ENCODE data around the gene ARID5B. TPM values are rescaled to one million over a fixed set of nuclear protein-coding genes. Genes with fewer than 3 reads are reported as not detected.

The ARID5B gene
- total RNA-seq, 4 donors from 2014 or later: 17.7 to 54.6 (median 34.8) TPM

DNA sequence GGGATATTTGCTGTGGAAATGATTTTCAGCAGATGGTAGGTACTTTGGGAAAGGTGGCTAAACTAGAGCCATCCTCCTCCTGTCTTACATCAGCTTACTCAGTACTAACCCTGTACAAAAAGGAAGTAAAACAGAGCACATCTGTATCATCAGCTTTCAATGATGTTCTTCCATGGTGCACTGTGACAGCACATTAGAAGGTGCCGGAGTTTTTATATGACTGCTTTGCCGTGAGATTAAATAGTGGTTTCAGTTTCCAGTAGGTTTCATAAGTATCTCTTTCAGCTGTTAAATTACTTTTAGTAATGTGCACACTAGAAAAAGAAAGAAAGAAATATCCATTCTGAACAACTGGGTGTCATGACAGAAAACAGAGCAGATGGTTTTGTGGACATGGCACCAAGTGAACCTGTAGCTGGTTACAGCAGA, 86.5 kb downstream of the ARID5B start:
- intact Hi-C loops (cut with DNase I; ENCODE audit: low total_unique reads): no loop called here
- Histone ChIP-seq H3K4me1 (peaks cover 7 to 45% (median 17%) of the 10 kb centered on the region in 4 donors), H3K27ac (peak overlapping the region; percentile 63 to 83 (median 72)), H3K27me3 (no peaks in the 10 kb centered on the region), H3K4me3 (peak overlapping the region in 1 of 4 donors; percentile 7), H3K36me3 (no peaks in the 10 kb centered on the region), H3K9me3 (no peaks in the 10 kb centered on the region)
- TF ChIP-seq EP300 (IDR thresholded peaks at IDR 0.05; ENCODE audit: low read depth) (no peak), POLR2AphosphoS5 (IDR thresholded peaks at IDR 0.05) (peak in 2 of 3 donors; percentile 40 to 54)
- TF ChIP-seq, protein P1, sequence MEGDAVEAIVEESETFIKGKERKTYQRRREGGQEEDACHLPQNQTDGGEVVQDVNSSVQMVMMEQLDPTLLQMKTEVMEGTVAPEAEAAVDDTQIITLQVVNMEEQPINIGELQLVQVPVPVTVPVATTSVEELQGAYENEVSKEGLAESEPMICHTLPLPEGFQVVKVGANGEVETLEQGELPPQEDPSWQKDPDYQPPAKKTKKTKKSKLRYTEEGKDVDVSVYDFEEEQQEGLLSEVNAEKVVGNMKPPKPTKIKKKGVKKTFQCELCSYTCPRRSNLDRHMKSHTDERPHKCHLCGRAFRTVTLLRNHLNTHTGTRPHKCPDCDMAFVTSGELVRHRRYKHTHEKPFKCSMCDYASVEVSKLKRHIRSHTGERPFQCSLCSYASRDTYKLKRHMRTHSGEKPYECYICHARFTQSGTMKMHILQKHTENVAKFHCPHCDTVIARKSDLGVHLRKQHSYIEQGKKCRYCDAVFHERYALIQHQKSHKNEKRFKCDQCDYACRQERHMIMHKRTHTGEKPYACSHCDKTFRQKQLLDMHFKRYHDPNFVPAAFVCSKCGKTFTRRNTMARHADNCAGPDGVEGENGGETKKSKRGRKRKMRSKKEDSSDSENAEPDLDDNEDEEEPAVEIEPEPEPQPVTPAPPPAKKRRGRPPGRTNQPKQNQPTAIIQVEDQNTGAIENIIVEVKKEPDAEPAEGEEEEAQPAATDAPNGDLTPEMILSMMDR (IDR thresholded peaks at IDR 0.05): no peak
- in situ Hi-C loops (cut with MboI; ENCODE audit: low pct_ligation_motif_present in 1 of 4, low pct_unique_long_range_greater_than_20kb in 1 of 4, low sequenced_read_pairs in 3 of 4): no loop called here
- 0 to 2% methylated on average over 2 of the region's 2 CpGs for WGBS, 2 donors (ENCODE audit: low coverage in 1 of 2)
- no peak for DNase-seq

GRCh38 chr10:61989995-61990760, 88.7 kb downstream of the ARID5B start:
- 90 to 94% methylated on average over 2 to 4 of the region's 4 CpGs for WGBS, 2 donors (ENCODE audit: low coverage in 1 of 2)
- H3K9me3 ChIP-seq: no peaks in the 10 kb centered on the region
- H3K27ac ChIP-seq: peak overlapping the region; percentile 0 to 5 (median 4)
- TF ChIP-seq, protein P1 (IDR thresholded peaks at IDR 0.05): no peak
- TF ChIP-seq POLR2AphosphoS5 (IDR thresholded peaks at IDR 0.05) (no peak), POLR2A (IDR thresholded peaks at IDR 0.05) (no peak), EP300 (IDR thresholded peaks at IDR 0.05; ENCODE audit: low read depth) (no peak)
- peaks cover 25 to 68% (median 35%) of the 10 kb centered on the region in 4 donors for H3K4me1 ChIP-seq
- intact Hi-C loops (cut with DNase I; ENCODE audit: low total_unique reads): loop anchor here (10.0 kb wide), 1 partner anchor 85 kb away; the partner anchor contains the start of gene ARID5B
- no peak overlapping the region for H3K4me3 ChIP-seq
- no peaks in the 10 kb centered on the region for H3K36me3 ChIP-seq
- in situ Hi-C loops (cut with MboI; ENCODE audit: low pct_ligation_motif_present in 1 of 4, low pct_unique_long_range_greater_than_20kb in 1 of 4, low sequenced_read_pairs in 3 of 4): no loop called here
- no peaks in the 10 kb centered on the region for H3K27me3 ChIP-seq
- no peak for DNase-seq

GRCh38 chr10:61990761-61991135, 89.2 kb downstream of the ARID5B start:
- H3K9me3 ChIP-seq: no peaks in the 10 kb centered on the region
- peaks cover 26 to 72% (median 38%) of the 10 kb centered on the region in 4 donors for H3K4me1 ChIP-seq
- peak overlapping the region in 3 of 4 donors; percentile 0 to 5 (median 4) for H3K27ac ChIP-seq
- 57 to 63% methylated on average over 1 of the region's 1 CpG for WGBS, 2 donors (ENCODE audit: low coverage in 1 of 2)
- no peaks in the 10 kb centered on the region for H3K36me3 ChIP-seq
- no peak overlapping the region for H3K4me3 ChIP-seq
- intact Hi-C loops (cut with DNase I; ENCODE audit: low total_unique reads): loop anchor here (10.0 kb wide), 1 partner anchor 86 kb away; the partner anchor contains the start of gene ARID5B
- no peaks in the 10 kb centered on the region for H3K27me3 ChIP-seq
- TF ChIP-seq, protein P1 (IDR thresholded peaks at IDR 0.05): no peak
- no peak for TF ChIP-seq POLR2A (IDR thresholded peaks at IDR 0.05)
- TF ChIP-seq EP300 (IDR thresholded peaks at IDR 0.05; ENCODE audit: low read depth): no peak
- no peak for TF ChIP-seq POLR2AphosphoS5 (IDR thresholded peaks at IDR 0.05)
- in situ Hi-C loops (cut with MboI; ENCODE audit: low pct_ligation_motif_present in 1 of 4, low pct_unique_long_range_greater_than_20kb in 1 of 4, low sequenced_read_pairs in 3 of 4): no loop called here
- no peak for DNase-seq

GRCh38 chr10:61991166-61991565, 89.7 kb downstream of the ARID5B start:
- H3K27me3 ChIP-seq: no peaks in the 10 kb centered on the region
- peak overlapping the region in 1 of 4 donors; percentile 83 for H3K27ac ChIP-seq
- DNase-seq: no peak
- H3K36me3 ChIP-seq: no peaks in the 10 kb centered on the region
- in situ Hi-C loops (cut with MboI; ENCODE audit: low pct_ligation_motif_present in 1 of 4, low pct_unique_long_range_greater_than_20kb in 1 of 4, low sequenced_read_pairs in 3 of 4) (no loop called here), intact Hi-C loops (cut with DNase I; ENCODE audit: low total_unique reads) (loop anchor here (10.0 kb wide), 1 partner anchor 86 kb away; the partner anchor contains the start of gene ARID5B)
- no peaks in the 10 kb centered on the region for H3K9me3 ChIP-seq
- TF ChIP-seq, protein P1 (IDR thresholded peaks at IDR 0.05): no peak
- TF ChIP-seq EP300 (IDR thresholded peaks at IDR 0.05; ENCODE audit: low read depth) (no peak), POLR2AphosphoS5 (IDR thresholded peaks at IDR 0.05) (no peak), POLR2A (IDR thresholded peaks at IDR 0.05) (no peak)
- peaks cover 26 to 70% (median 39%) of the 10 kb centered on the region in 4 donors for H3K4me1 ChIP-seq
- no peak overlapping the region for H3K4me3 ChIP-seq

Data from transverse colon (tissue), 4 donors.